AG04449 (cell line): Measurements from ENCODE around the gene MFSD12.

ENCODE experiments used
- CTCF ChIA-PET: fragments of 350-600 bp; formaldehyde crosslinking; extraction: SDS; loops from one replicate; lab custom pipeline; 2021; ENCODE audit warnings: antibody characterized with exemption; lab: Yijun Ruan, JAX
- POLR2A ChIA-PET: fragments of 400-600, 350-600 bp; formaldehyde crosslinking; extraction: SDS; loops from one replicate; lab custom pipeline; 2020; ENCODE audit warnings: antibody characterized with exemption, inconsistent platforms; lab: Yijun Ruan, JAX
- DNase-seq: peaks from one replicate; pipeline ENCODE4 v3.0.0-alpha.2; 2010; ENCODE audit warnings: low read depth, low spot score
- H3K4me3 ChIP-seq: 2 replicates; pipeline ENCODE4 v1.5.1; 2011; ENCODE audit warnings: low read depth, mild to moderate bottlenecking, control low read depth, low read length
- TF ChIP-seq, protein P1 (sequence below): IDR thresholded peaks from one replicate; pipeline ENCODE4 v1.5.1; 2011; ENCODE audit warnings: mild to moderate bottlenecking, moderate library complexity, low read length, control low read depth, inconsistent platforms; ENCODE audit not compliant: insufficient read depth; ENCODE audit errors: missing control alignments

MFSD12 gene

DNA sequence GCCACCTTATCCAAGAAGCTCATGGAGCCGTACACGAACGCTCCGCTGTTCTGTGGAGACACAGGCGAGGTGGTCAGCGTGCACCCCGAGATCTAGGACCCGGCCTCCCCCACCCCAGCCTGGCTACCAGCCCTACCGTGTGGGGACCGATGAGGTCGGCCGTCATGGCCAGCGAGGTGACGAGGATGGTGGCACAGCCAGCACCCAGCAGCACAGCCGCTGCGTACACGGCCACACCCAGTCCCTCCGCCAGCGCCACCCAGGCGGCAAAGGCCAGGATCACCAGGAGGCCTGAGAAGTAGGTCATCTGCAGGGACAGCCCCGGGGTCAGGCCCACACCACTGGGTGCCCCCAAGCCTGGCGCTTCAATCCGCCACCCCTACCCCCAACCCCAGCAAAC is 11.3 kb downstream of the MFSD12 start:
- ChIA-PET CTCF (interaction anchor here (0.8 to 3.8 kb wide), 15 partner anchors 9 to 658 kb away, joined by 3 to 66 read pairs (median 4); partner anchors contain the start of genes GIPC3 and MFSD12), POLR2A (no interaction called here)

DNA sequence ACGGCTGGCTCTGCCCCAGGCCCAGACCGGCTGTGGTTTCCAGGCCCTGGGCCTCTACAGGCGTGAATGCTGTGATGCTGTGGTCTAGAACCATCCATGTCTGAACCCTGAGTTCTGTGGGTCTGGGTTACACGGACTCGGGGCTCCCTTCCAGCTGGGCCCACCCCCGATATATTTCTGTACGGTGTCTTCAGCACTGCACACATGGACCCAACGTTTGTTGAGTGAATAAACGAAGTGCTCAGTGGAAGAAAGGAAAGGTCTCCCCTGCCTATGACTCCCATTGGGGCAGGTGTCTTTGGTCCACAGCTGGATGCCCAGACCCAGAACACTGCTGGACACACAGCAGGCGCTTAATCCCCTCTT is 11.7 kb downstream of the MFSD12 start:
- POLR2A ChIA-PET, result no interaction called here

More for the DNA sequence above, 11.3 kb downstream of the MFSD12 start:
- no peak for DNase-seq
- TF ChIP-seq, protein P1, sequence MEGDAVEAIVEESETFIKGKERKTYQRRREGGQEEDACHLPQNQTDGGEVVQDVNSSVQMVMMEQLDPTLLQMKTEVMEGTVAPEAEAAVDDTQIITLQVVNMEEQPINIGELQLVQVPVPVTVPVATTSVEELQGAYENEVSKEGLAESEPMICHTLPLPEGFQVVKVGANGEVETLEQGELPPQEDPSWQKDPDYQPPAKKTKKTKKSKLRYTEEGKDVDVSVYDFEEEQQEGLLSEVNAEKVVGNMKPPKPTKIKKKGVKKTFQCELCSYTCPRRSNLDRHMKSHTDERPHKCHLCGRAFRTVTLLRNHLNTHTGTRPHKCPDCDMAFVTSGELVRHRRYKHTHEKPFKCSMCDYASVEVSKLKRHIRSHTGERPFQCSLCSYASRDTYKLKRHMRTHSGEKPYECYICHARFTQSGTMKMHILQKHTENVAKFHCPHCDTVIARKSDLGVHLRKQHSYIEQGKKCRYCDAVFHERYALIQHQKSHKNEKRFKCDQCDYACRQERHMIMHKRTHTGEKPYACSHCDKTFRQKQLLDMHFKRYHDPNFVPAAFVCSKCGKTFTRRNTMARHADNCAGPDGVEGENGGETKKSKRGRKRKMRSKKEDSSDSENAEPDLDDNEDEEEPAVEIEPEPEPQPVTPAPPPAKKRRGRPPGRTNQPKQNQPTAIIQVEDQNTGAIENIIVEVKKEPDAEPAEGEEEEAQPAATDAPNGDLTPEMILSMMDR, result no peak
- H3K4me3 ChIP-seq, result no peak overlapping the region

DNA sequence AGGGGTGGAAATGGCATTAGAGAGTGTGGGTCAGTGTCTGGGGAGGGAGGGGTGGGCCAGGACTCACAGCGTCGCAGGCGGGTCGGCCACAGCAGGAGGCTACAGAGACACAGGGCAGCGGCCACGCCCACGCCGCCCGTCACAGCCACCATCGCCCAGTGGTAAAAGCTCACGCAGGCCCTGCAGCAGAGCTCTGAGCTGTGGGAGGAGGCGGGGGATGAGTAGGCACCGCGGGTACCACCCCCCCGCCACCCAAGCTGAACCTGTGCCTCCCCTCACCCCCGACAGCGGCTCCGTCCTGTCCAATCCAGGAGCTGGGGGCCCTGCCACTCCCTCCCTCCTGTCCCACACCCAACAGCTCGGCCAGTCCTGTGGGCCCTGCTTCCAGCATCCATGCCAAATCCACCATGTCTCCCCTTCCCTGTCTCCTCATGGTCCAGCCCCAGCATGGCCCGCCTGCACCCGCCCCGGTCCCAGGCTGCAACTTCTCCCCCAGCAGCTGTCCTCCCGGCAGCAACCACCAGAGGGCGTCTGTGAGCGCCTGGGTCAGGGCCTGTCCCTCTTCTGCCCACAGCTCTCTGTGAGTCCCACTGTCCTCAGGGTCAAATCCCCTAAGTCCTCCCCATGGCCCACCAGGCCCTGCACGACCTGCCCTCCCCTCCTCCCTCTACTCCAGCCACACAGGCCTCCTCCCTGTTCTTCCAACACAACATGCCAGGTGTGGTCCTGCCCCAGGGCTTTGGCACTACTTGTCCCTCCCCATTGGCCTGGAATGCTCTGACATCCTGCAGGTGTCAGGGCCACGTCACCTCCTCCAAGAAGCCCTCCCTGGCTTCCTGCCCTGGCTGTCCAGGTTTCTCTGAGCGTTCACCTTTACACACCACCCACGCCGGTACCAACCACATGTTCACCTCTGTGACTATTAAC is 12.4 kb downstream of the MFSD12 start:
- CTCF ChIA-PET, result interaction anchor here (0.7 to 3.8 kb wide), 27 partner anchors 8 to 659 kb away, joined by 3 to 66 read pairs (median 4); partner anchors contain the start of gene MFSD12
- no peak overlapping the region for H3K4me3 ChIP-seq
- POLR2A ChIA-PET, result interaction anchor here (0.8 kb wide), 1 partner anchor 11 kb away, joined by 3 read pairs; no protein-coding TSS in a partner anchor
- no peak for DNase-seq
- TF ChIP-seq, protein P1, result peak; percentile 97

More for the DNA sequence above, 11.7 kb downstream of the MFSD12 start:
- TF ChIP-seq, protein P1, result no peak
- no peak for DNase-seq
- CTCF ChIA-PET, result interaction anchor here (1.1 to 3.8 kb wide), 20 partner anchors 9 to 659 kb away, joined by 3 to 66 read pairs (median 5); partner anchors contain the start of gene MFSD12
- no peak overlapping the region for H3K4me3 ChIP-seq

DNA sequence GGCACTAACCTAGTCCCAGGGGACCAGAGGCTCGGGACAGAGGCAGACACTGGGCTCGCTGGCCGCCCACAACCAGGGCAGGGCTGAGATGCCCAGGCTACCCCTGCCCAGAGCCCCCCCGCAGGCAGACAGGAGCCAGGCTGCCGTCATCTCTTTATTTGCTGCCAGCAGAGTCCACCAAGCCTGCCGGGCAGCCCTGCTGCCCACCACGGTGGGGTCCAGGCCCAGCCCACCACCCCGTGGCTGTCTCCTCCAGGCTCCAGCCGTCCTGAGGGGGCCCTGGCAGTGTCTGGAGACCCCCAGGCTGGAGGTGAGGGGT is 13.4 kb downstream of the MFSD12 start:
- TF ChIP-seq, protein P1, result no peak
- DNase-seq, result no peak
- no peak overlapping the region for H3K4me3 ChIP-seq
- POLR2A ChIA-PET, result no interaction called here
- CTCF ChIA-PET, result interaction anchor here (1.2 to 3.8 kb wide), 6 partner anchors 12 to 75 kb away, joined by 3 to 66 read pairs (median 16); partner anchors contain the start of gene MFSD12

DNA sequence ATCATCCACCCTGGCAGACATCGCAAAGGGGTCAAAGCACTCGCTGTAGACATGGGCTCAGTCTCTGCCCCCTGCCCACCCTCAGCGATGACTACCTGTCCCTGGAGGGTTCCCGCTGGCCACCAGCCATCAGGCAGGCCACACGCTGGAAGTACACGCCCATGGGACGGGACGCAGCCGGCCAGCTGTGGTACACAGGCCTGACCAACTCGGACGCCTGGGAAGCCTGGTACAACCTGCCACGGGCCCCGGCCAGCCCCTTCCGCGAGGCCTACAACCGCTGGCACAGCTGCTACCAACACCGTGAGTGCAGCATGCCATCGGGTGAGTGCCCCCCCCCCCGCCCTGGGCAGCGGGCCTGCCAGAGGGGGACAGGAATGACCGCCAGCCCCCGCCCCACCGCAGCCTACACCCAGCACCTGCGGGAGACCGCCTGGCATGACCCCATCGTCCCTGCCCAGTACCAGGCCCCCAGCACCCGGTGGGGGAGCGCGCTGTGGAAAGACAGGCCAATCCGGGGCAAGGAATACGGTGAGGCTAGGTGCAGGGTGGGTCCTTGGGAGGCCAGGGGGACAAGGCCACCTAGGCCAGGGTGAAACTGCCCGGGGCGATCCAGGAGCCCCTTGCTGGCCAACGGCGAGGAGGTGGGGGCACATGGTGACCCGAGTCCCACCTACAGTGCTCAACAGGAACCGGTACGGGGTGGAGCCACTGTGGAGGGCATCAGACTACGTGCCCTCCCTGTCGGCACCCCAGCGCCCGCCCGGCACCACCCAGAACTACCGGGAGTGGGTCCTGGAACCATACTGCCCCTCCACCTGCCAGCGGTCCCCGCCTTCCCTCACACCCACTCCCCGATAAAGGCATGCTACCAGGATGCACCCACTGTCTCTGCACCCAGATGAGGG is 14.0 kb downstream of the MFSD12 start:
- POLR2A ChIA-PET, result no interaction called here
- no peak for DNase-seq
- CTCF ChIA-PET, result interaction anchor here (1.2 to 3.8 kb wide), 4 partner anchors 16 to 76 kb away, joined by 3 to 54 read pairs (median 12); no protein-coding TSS in a partner anchor
- TF ChIP-seq, protein P1, result no peak
- no peak overlapping the region for H3K4me3 ChIP-seq
